ENCODE measurements around the gene FAM47B.

- TF ChIP-seq CTCF (IDR thresholded peaks at IDR 0.05) (no peak), POLR2A (IDR thresholded peaks at IDR 0.05) (no peak), POLR2AphosphoS5 (IDR thresholded peaks at IDR 0.05) (no peak)
Measured at GRCh38 chrX:34893741-34894140, 48.9 kb upstream of the FAM47B start.
